Activated CD4-positive, alpha-beta T cell treated with anti-CD3 and anti-CD28 coated beads, Interleukin-2, amount 10 ng/mL, durations not matched to agents 24 days and 14 days (primary cell): ENCODE data around the gene FAM47E. TPM values are rescaled to one million over a fixed set of nuclear protein-coding genes. Genes with fewer than 3 reads are reported as not detected.
A peak's percentile ranks its signal among the peaks of the same experiment; 100 is the strongest.
"Not testable (repeated sequence)": the region's sequence is repeated elsewhere in the genome, so short reads cannot be mapped to it uniquely, and the experiment has no call there.

Source experiments
- DNase-seq: peaks from one replicate; pipeline ENCODE4 v3.0.0; 2022
- H3K27ac Mint-ChIP-seq: one replicate; pipeline ENCODE4 v1.8.0; 2022; ENCODE audit warnings: mild to moderate bottlenecking, mixed read lengths
- H3K27me3 Mint-ChIP-seq: one replicate; pipeline ENCODE4 v1.8.0; 2022; ENCODE audit warnings: mixed read lengths
- H3K36me3 Mint-ChIP-seq: one replicate; pipeline ENCODE4 v1.8.0; 2022; ENCODE audit warnings: low read depth, mild to moderate bottlenecking, mixed read lengths
- H3K4me1 Mint-ChIP-seq: one replicate; pipeline ENCODE4 v1.8.0; 2021; ENCODE audit warnings: mixed read lengths
- H3K4me3 Mint-ChIP-seq: one replicate; pipeline ENCODE4 v1.8.0; 2022; ENCODE audit warnings: mild to moderate bottlenecking, moderate library complexity, mixed read lengths
- H3K9me3 Mint-ChIP-seq: one replicate; pipeline ENCODE4 v1.8.0; 2021; ENCODE audit warnings: mixed read lengths
- intact Hi-C: fragments of 100-400 bp; cut with micrococcal nuclease; formaldehyde crosslinking; loops from one replicate; pipeline ENCODE4 v1.15.1; 2023
- total RNA-seq: library from RNA; stranded (reverse); gene quantifications from 2 replicates; pipeline ENCODE4 v1.2.3, GENCODE V29; 2022

The FAM47E gene
- total RNA-seq, 1 donor from 2014 or later = not detected

GRCh38 chr4:76280488-76281441 lies 29.2 kb downstream of the FAM47E start:
- Mint-ChIP-seq H3K36me3 (no peaks in the 10 kb centered on the region), H3K9me3 (no peaks in the 10 kb centered on the region), H3K4me1 (no peaks in the 10 kb centered on the region), H3K27ac (no peak overlapping the region), H3K27me3 (peaks cover 16% of the 10 kb centered on the region), H3K4me3 (no peak overlapping the region)
- no peak for DNase-seq
- intact Hi-C loops = no loop called here

GRCh38 chr4:76281594-76281993 lies 30.1 kb downstream of the FAM47E start:
- DNase-seq, H3K27ac Mint-ChIP-seq, intact Hi-C loops, H3K36me3 Mint-ChIP-seq, H3K4me3 Mint-ChIP-seq, H3K9me3 Mint-ChIP-seq, H3K4me1 Mint-ChIP-seq: not testable (repeated sequence)
- H3K27me3 Mint-ChIP-seq = peaks cover 18% of the 10 kb centered on the region

GRCh38 chr4:76282941-76283689 lies 31.6 kb downstream of the FAM47E start:
- no peaks in the 10 kb centered on the region for H3K36me3 Mint-ChIP-seq
- no peak for DNase-seq
- peaks cover 10% of the 10 kb centered on the region for H3K9me3 Mint-ChIP-seq
- no peak overlapping the region for H3K4me3 Mint-ChIP-seq
- peaks cover 29% of the 10 kb centered on the region for H3K27me3 Mint-ChIP-seq
- intact Hi-C loops = no loop called here
- no peak overlapping the region for H3K27ac Mint-ChIP-seq
- H3K4me1 Mint-ChIP-seq = no peaks in the 10 kb centered on the region

- intact Hi-C loops = no loop called here
- Mint-ChIP-seq H3K27me3 (peaks cover 30% of the 10 kb centered on the region), H3K4me1 (no peaks in the 10 kb centered on the region), H3K4me3 (no peak overlapping the region), H3K27ac (no peak overlapping the region), H3K36me3 (no peaks in the 10 kb centered on the region), H3K9me3 (peaks cover 10% of the 10 kb centered on the region)
- DNase-seq = no peak
Measured at GRCh38 chr4:76283900-76284299, 32.4 kb downstream of the FAM47E start.

- DNase-seq, H3K4me1 Mint-ChIP-seq, H3K36me3 Mint-ChIP-seq, H3K4me3 Mint-ChIP-seq, intact Hi-C loops, H3K27ac Mint-ChIP-seq: not testable (repeated sequence)
- H3K27me3 Mint-ChIP-seq = peaks cover 40% of the 10 kb centered on the region
- H3K9me3 Mint-ChIP-seq = peaks cover 14% of the 10 kb centered on the region
Measured at GRCh38 chr4:76287811-76288210, 36.3 kb downstream of the FAM47E start.

GRCh38 chr4:76292730-76293129 lies 41.2 kb downstream of the FAM47E start:
- Mint-ChIP-seq H3K4me3 (no peak overlapping the region), H3K36me3 (peaks cover 1% of the 10 kb centered on the region), H3K9me3 (peaks cover 20% of the 10 kb centered on the region), H3K27ac (no peak overlapping the region), H3K4me1 (no peaks in the 10 kb centered on the region), H3K27me3 (peaks cover 35% of the 10 kb centered on the region)
- no peak for DNase-seq
- intact Hi-C loops = no loop called here

- H3K36me3 Mint-ChIP-seq = peaks cover 5% of the 10 kb centered on the region
- H3K9me3 Mint-ChIP-seq = peaks cover 22% of the 10 kb centered on the region
- H3K4me3 Mint-ChIP-seq = no peak overlapping the region
- peaks cover 29% of the 10 kb centered on the region for H3K27me3 Mint-ChIP-seq
- intact Hi-C loops = no loop called here
- H3K27ac Mint-ChIP-seq = no peak overlapping the region
- DNase-seq = no peak
- no peaks in the 10 kb centered on the region for H3K4me1 Mint-ChIP-seq
Measured at GRCh38 chr4:76293772-76294171, 42.3 kb downstream of the FAM47E start.

- H3K27me3 Mint-ChIP-seq = peaks cover 26% of the 10 kb centered on the region
- H3K4me1 Mint-ChIP-seq = peaks cover 8% of the 10 kb centered on the region
- DNase-seq = no peak
- H3K27ac Mint-ChIP-seq = no peak overlapping the region
- H3K9me3 Mint-ChIP-seq = peaks cover 27% of the 10 kb centered on the region
- H3K4me3 Mint-ChIP-seq = no peak overlapping the region
- intact Hi-C loops = no loop called here
- peaks cover 5% of the 10 kb centered on the region for H3K36me3 Mint-ChIP-seq
Measured at GRCh38 chr4:76296286-76296820, 44.8 kb downstream of the FAM47E start.

- Mint-ChIP-seq H3K9me3 (peaks cover 23% of the 10 kb centered on the region), H3K27ac (no peak overlapping the region), H3K4me1 (peaks cover 24% of the 10 kb centered on the region), H3K4me3 (no peak overlapping the region), H3K36me3 (peaks cover 5% of the 10 kb centered on the region), H3K27me3 (peaks cover 18% of the 10 kb centered on the region)
- intact Hi-C loops = no loop called here
- DNase-seq = no peak
Measured at GRCh38 chr4:76298227-76298626, 46.7 kb downstream of the FAM47E start.

- peaks cover 15% of the 10 kb centered on the region for H3K27me3 Mint-ChIP-seq
Measured at GRCh38 chr4:76300012-76300411, 48.5 kb downstream of the FAM47E start.

GRCh38 chr4:76301068-76301774 lies 49.7 kb downstream of the FAM47E start:
- Mint-ChIP-seq H3K36me3 (peaks cover 5% of the 10 kb centered on the region), H3K27me3 (peaks cover 9% of the 10 kb centered on the region), H3K27ac (peak overlapping the region; percentile 66), H3K4me3 (no peak overlapping the region), H3K9me3 (peaks cover 17% of the 10 kb centered on the region), H3K4me1 (peaks cover 39% of the 10 kb centered on the region)
- peak; percentile 82 for DNase-seq
- intact Hi-C loops = loop anchor here (1.0 to 10.0 kb wide), 7 partner anchors 53 to 1286 kb away; partner anchors contain the start of genes CXCL10 and SDAD1

More at GRCh38 chr4:76300012-76300411, 48.5 kb downstream of the FAM47E start:
- DNase-seq = no peak
- Mint-ChIP-seq H3K4me3 (no peak overlapping the region), H3K9me3 (peaks cover 23% of the 10 kb centered on the region), H3K27ac (no peak overlapping the region), H3K36me3 (peaks cover 5% of the 10 kb centered on the region), H3K4me1 (peaks cover 31% of the 10 kb centered on the region)
- intact Hi-C loops = loop anchor here (2.0 to 10.0 kb wide), 6 partner anchors 103 to 1287 kb away; partner anchors contain the start of genes CXCL10 and SDAD1

GRCh38 chr4:76301775-76302162 lies 50.2 kb downstream of the FAM47E start:
- H3K36me3 Mint-ChIP-seq = peaks cover 5% of the 10 kb centered on the region
- H3K4me3 Mint-ChIP-seq = no peak overlapping the region
- H3K27me3 Mint-ChIP-seq = peaks cover 6% of the 10 kb centered on the region
- DNase-seq = no peak
- intact Hi-C loops = loop anchor here (1.0 to 10.0 kb wide), 7 partner anchors 53 to 1286 kb away; partner anchors contain the start of genes CXCL10 and SDAD1
- H3K4me1 Mint-ChIP-seq = peaks cover 41% of the 10 kb centered on the region
- no peak overlapping the region for H3K27ac Mint-ChIP-seq
- peaks cover 14% of the 10 kb centered on the region for H3K9me3 Mint-ChIP-seq

GRCh38 chr4:76302826-76303438 lies 51.4 kb downstream of the FAM47E start:
- Mint-ChIP-seq H3K4me3 (no peak overlapping the region), H3K36me3 (peaks cover 3% of the 10 kb centered on the region), H3K27ac (no peak overlapping the region), H3K27me3 (peaks cover 13% of the 10 kb centered on the region), H3K4me1 (peaks cover 41% of the 10 kb centered on the region), H3K9me3 (peaks cover 9% of the 10 kb centered on the region)
- intact Hi-C loops = loop anchor here (5.0 to 10.0 kb wide), 5 partner anchors 106 to 1284 kb away; partner anchors contain the start of genes CXCL10 and SDAD1
- DNase-seq = no peak
